K562 (cell line): ENCODE data around the gene HADHB. TPM values are rescaled to one million over a fixed set of nuclear protein-coding genes. Genes with fewer than 3 reads are reported as not detected.
"Not testable (repeated sequence)": the region's sequence is repeated elsewhere in the genome, so short reads cannot be mapped to it uniquely, and the experiment has no call there.

Experiments
- ATAC-seq: fragments of 200-7000 bp; cut with Tn5 transposase; 3 replicates; pipeline ENCODE4 v1.9.1; 2020; ENCODE audit warnings: moderate library complexity
- BruUV-seq: library from RNA; stranded (reverse); fragments of 400-500 nt; replicated peaks from 2 replicates; lab custom pipeline; 2021; lab: Mats Ljungman, UMichigan
- CTCF ChIA-PET: fragments of 300-600 bp; formaldehyde crosslinking; extraction: SDS; loops from one replicate; lab custom pipeline; 2021; ENCODE audit warnings: low intra/inter-chr PET ratio; lab: Yijun Ruan, JAX
- POLR2A ChIA-PET: fragments of 300-600, 350-650 bp; sonication (Branson Sonifier 250); formaldehyde crosslinking; extraction: SDS; loops from one replicate; lab custom pipeline; 2021; ENCODE audit warnings: antibody characterized with exemption, inconsistent platforms; lab: Yijun Ruan, JAX
- DNase-seq, 4 experiments: peaks; one replicate each; pipeline versions ENCODE4 v3.0.0 to v3.0.0-alpha.2; 2011 to 2018; ENCODE audit warnings: low spot score in 3 of 4, mixed read lengths in 3 of 4; ENCODE audit errors: extremely low read depth in 1 of 4
- FAIRE-seq: peaks from 2 replicates; lab custom pipeline; 2011; peaks lifted over from hg19 to GRCh38; lab: Jason Lieb, UNC
- H2AFZ ChIP-seq: 2 replicates; pipeline ENCODE4 v1.6.0; 2011; ENCODE audit warnings: low read depth, low read length, control low read depth, inconsistent platforms
- H3K27ac ChIP-seq: fragments of 200-600 bp; 3 replicates; pipeline ENCODE4 v1.8.0; 2011; ENCODE audit warnings: low read depth, mild to moderate bottlenecking, control low read depth, inconsistent platforms, low read length, moderate library complexity, mixed read lengths; ENCODE audit errors: extremely low read depth
- H3K27me3 ChIP-seq, 2 experiments: fragments of 300-600 bp in 1 of 2; 2 replicates in 1 of 2; 3 replicates in 1 of 2; pipeline versions ENCODE4 v1.6.0 to v1.8.0; 2011; ENCODE audit warnings: inconsistent platforms in 2 of 2, low read length in 2 of 2, mild to moderate bottlenecking in 1 of 2, mixed read lengths in 1 of 2, moderate library complexity in 1 of 2; ENCODE audit not compliant: control insufficient read depth in 2 of 2, insufficient read depth in 2 of 2
- H3K36me3 ChIP-seq: fragments of 300-600 bp; 3 replicates; pipeline ENCODE4 v1.8.0; 2011; ENCODE audit warnings: mild to moderate bottlenecking, low read length, inconsistent platforms; ENCODE audit not compliant: control insufficient read depth, insufficient read depth
- H3K4me1 ChIP-seq, 2 experiments: fragments of 200-600 bp in 1 of 2; replicated peaks in 1 of 2; 2 replicates in 1 of 2; 3 replicates in 1 of 2; pipeline versions ENCODE4 v1.5.1 to v1.8.0; 2011; ENCODE audit warnings: inconsistent platforms in 2 of 2, low read length in 2 of 2, mild to moderate bottlenecking in 1 of 2, mixed read lengths in 1 of 2, moderate library complexity in 1 of 2; ENCODE audit not compliant: control insufficient read depth in 2 of 2, insufficient read depth in 2 of 2
- H3K4me2 ChIP-seq: 2 replicates; pipeline ENCODE4 v1.6.1; 2011; ENCODE audit warnings: low read length, control low read depth, inconsistent platforms, mixed read lengths; ENCODE audit not compliant: insufficient read depth
- H3K4me3 ChIP-seq: fragments of 200-600 bp; sonication (generic), shearing (Covaris generic); 2 replicates; pipeline ENCODE4 v1.5.1; 2016; ENCODE audit warnings: control low read depth, inconsistent platforms
- H3K79me2 ChIP-seq: fragments of 200-600 bp; 3 replicates; pipeline ENCODE4 v1.8.0; 2011; ENCODE audit warnings: low read length, inconsistent platforms; ENCODE audit not compliant: control insufficient read depth, insufficient read depth
- H3K9ac ChIP-seq, 2 experiments: 2 replicates each; pipeline versions ENCODE4 v1.6.0 to v1.6.1; 2011; ENCODE audit warnings: low read depth in 2 of 2, low read length in 2 of 2, control low read depth in 1 of 2, inconsistent platforms in 1 of 2, mild to moderate bottlenecking in 1 of 2, mixed read lengths in 1 of 2; ENCODE audit not compliant: insufficient read depth in 1 of 2
- H3K9me1 ChIP-seq: one replicate; pipeline ENCODE4 v1.6.0; 2011; ENCODE audit warnings: inconsistent platforms, mild to moderate bottlenecking, low read length, moderate library complexity; ENCODE audit not compliant: control insufficient read depth, insufficient read depth
- H3K9me3 ChIP-seq: replicated peaks from 2 replicates; pipeline ENCODE4 v1.5.1; 2011; ENCODE audit warnings: low read depth, low read length, inconsistent platforms; ENCODE audit not compliant: control insufficient read depth, insufficient read depth
- H4K20me1 ChIP-seq: replicated peaks from 2 replicates; pipeline ENCODE4 v1.6.1; 2011; ENCODE audit warnings: low read length, inconsistent platforms, mixed read lengths; ENCODE audit not compliant: control insufficient read depth, insufficient read depth
- CBX1 ChIP-seq: sonication (generic); IDR thresholded peaks from 2 replicates; pipeline ENCODE4 v1.6.1; 2016; ENCODE audit warnings: antibody characterized with exemption, low read depth, mild to moderate bottlenecking
- FOSL1 ChIP-seq: fragments of 200-800 bp; sonication (Bioruptor generic); conservative IDR thresholded peaks from 2 replicates; pipeline ENCODE4 v1.6.1; 2016; ENCODE audit warnings: missing genetic modification characterization, missing compliant biosample characterization
- TCFL5 ChIP-seq: fragments of 250-450 bp; sonication (Bioruptor Pico); conservative IDR thresholded peaks from 2 replicates; pipeline ENCODE4 v1.6.1; 2021; ENCODE audit warnings: mild to moderate bottlenecking, moderate library complexity, matching md5 sums
- ZNF445 ChIP-seq: fragments of 250-450 bp; sonication (Bioruptor Pico); IDR thresholded peaks from 2 replicates; pipeline ENCODE4 v1.4.0; 2020; ENCODE audit warnings: low read depth, mild to moderate bottlenecking, moderate library complexity
- WGBS: fragments of 100-300 bp; shearing (Covaris generic); methylation state at CpG from one replicate; pipeline ENCODE4 v1.1.6; 2016; ENCODE audit warnings: low coverage, mixed read lengths; ENCODE audit not compliant: insufficient coverage; ENCODE audit errors: missing lambda C conversion rate; 5-methylcytosine and 5-hydroxymethylcytosine counted together
- in situ Hi-C: fragments of 300-500 bp; cut with MboI; formaldehyde crosslinking; loops from 4 replicates; pipeline ENCODE4 v1.15.0; 2018; ENCODE audit warnings: inconsistent platforms, mixed read lengths
- intact Hi-C: fragments of 100-400 bp; cut with micrococcal nuclease; formaldehyde crosslinking; loops from 2 replicates; pipeline ENCODE4 v1.14.2; 2022
- polyA plus RNA-seq, 8 experiments: library from polyadenylated mRNA; depleted of rRNA in 4 of 8; stranded (reverse) in 5 of 8; unstranded in 3 of 8; fragments of >200 nt; fragmentation: Nextera tagmentation in 2 of 8; fragmentation: Illumina TruSeq in 1 of 8; extraction: Ambion mirVana in 2 of 8; extraction: Trizol in 1 of 8; gene quantifications; 2 replicates each; pipeline versions ENCODE4 v1.2.1 to v1.2.3, GENCODE V29; 2011 to 2014; ENCODE audit warnings: inconsistent platforms in 1 of 8, missing spikeins in 1 of 8
- total RNA-seq, 7 experiments: library from RNA; depleted of rRNA in 6 of 7; stranded (reverse); fragments of >200 nt in 6 of 7; fragmentation: Illumina TruSeq in 2 of 7; extraction: Trizol in 2 of 7; gene quantifications; 2 replicates each; pipeline versions ENCODE4 v1.2.1 to v1.2.3, GENCODE V29; 2011 to 2021; ENCODE audit warnings: low replicate concordance in 1 of 7

Gene HADHB
- total and polyA plus RNA-seq, 9 of the 15 experiments (the other 6 are each of a cell fraction or from before 2014, with no cell fraction given), result 67.3 to 199 (median 100) TPM

GRCh38 chr2:26330604-26331003, 85.9 kb downstream of the HADHB start:
- WGBS, result 45% methylated on average over 3 of the region's 3 CpGs
- no peaks in the 10 kb centered on the region for H3K79me2 ChIP-seq
- ATAC-seq, result no peak
- no TSS peak for BruUV-seq
- H3K36me3 ChIP-seq, result no peaks in the 10 kb centered on the region
- no peak for TF ChIP-seq CBX1
- TF ChIP-seq TCFL5 (CRISPR knock-in tag), result no peak
- 0 out of 2 replicates have a peak, but pooled peaks have one; percentile 2 for TF ChIP-seq FOSL1
- TF ChIP-seq ZNF445 (CRISPR knock-in tag), result no peak
- TF ChIP-seq, all 486 proteins: peak for 1
- DNase-seq (no peak), FAIRE-seq (no peak)
- Histone ChIP-seq H3K4me1 (peaks cover 0 to 6% of the 10 kb centered on the region in 2 experiments; a peak in 2 of 5 replicates), H2AFZ (peak overlapping the region; percentile 56), H3K9me1 (no peaks in the 10 kb centered on the region), H4K20me1 (no peaks in the 10 kb centered on the region), H3K4me3 (no peak overlapping the region), H3K9me3 (no peaks in the 10 kb centered on the region), H3K27ac (no peak overlapping the region), H3K9ac (no peak overlapping the region), H3K27me3 (no peaks in the 10 kb centered on the region), H3K4me2 (no peak overlapping the region)
- intact Hi-C loops, result loop anchor here (1.0 to 2.0 kb wide), 2 partner anchors 88 to 159 kb away; no protein-coding TSS in a partner anchor
- in situ Hi-C loops, result no loop called here
- ChIA-PET POLR2A (interaction anchor here (1.2 kb wide), 1 partner anchor 86 kb away, joined by 3 read pairs; the partner anchor contains the start of genes HADHA and HADHB), CTCF (interaction anchor here (1.2 to 2.1 kb wide), 2 partner anchors 96 to 139 kb away, joined by 6 to 7 read pairs; no protein-coding TSS in a partner anchor)

GRCh38 chr2:26331321-26331720, 86.6 kb downstream of the HADHB start:
- H3K9me1 ChIP-seq, ATAC-seq, H3K79me2 ChIP-seq, FAIRE-seq, in situ Hi-C loops, H3K9me3 ChIP-seq, CTCF ChIA-PET, DNase-seq, H2AFZ ChIP-seq, BruUV-seq, H4K20me1 ChIP-seq, H3K27ac ChIP-seq, H3K27me3 ChIP-seq, H3K4me3 ChIP-seq, H3K9ac ChIP-seq, H3K4me2 ChIP-seq, H3K36me3 ChIP-seq: not testable (repeated sequence)
- intact Hi-C loops, result loop anchor here (2.0 kb wide), 1 partner anchor 89 kb away; no protein-coding TSS in a partner anchor
- peaks cover 0 to 11% of the 10 kb centered on the region in 2 experiments; a peak in 3 of 5 replicates for H3K4me1 ChIP-seq
- 67% methylated on average over 8 of the region's 8 CpGs for WGBS
- POLR2A ChIA-PET, result interaction anchor here (1.0 kb wide), 1 partner anchor 13 kb away, joined by 3 read pairs; no protein-coding TSS in a partner anchor
